NCI-H146 treated with DMSO at 0.1 percent for 48 hours (cell line): ENCODE results near the gene SMPX.

ENCODE experiments used
- DNase-seq: peaks from one replicate; lab custom pipeline; 2025; ENCODE audit not compliant: unreplicated experiment; lab: John Stamatoyannopoulos, UW

The SMPX gene

GRCh38 chrX:21715825-21716224, 42.1 kb downstream of the SMPX start:
- no peak for DNase-seq

- no peak for DNase-seq
These were observed 42.6 kb downstream of the SMPX start for GRCh38 chrX:21715337-21715736.

- no peak for DNase-seq
These were observed 46.1 kb downstream of the SMPX start for GRCh38 chrX:21711848-21712197.

GRCh38 chrX:21711129-21711847, 46.6 kb downstream of the SMPX start:
- DNase-seq: no peak

GRCh38 chrX:21708116-21708515, 49.8 kb downstream of the SMPX start:
- no peak for DNase-seq

GRCh38 chrX:21705225-21705624, 52.7 kb downstream of the SMPX start:
- DNase-seq: no peak

GRCh38 chrX:21702725-21703124, 55.2 kb downstream of the SMPX start:
- DNase-seq: no peak

GRCh38 chrX:21700967-21701366, 56.9 kb downstream of the SMPX start:
- DNase-seq: peak; percentile 78

GRCh38 chrX:21700275-21700674, 57.6 kb downstream of the SMPX start:
- no peak for DNase-seq

GRCh38 chrX:21699136-21699535, 58.8 kb downstream of the SMPX start:
- DNase-seq: no peak

GRCh38 chrX:21698272-21698671, 59.6 kb downstream of the SMPX start:
- no peak for DNase-seq

GRCh38 chrX:21691512-21692018, 66.4 kb downstream of the SMPX start:
- no peak for DNase-seq

- DNase-seq: no peak
These were observed 74.0 kb downstream of the SMPX start for GRCh38 chrX:21683941-21684340.

GRCh38 chrX:21678048-21678612, 79.8 kb downstream of the SMPX start:
- DNase-seq: no peak

GRCh38 chrX:21675931-21676330, 82.0 kb downstream of the SMPX start:
- DNase-seq: peak; percentile 18

GRCh38 chrX:21674430-21675186, 83.3 kb downstream of the SMPX start:
- no peak for DNase-seq

GRCh38 chrX:21666679-21667078, 91.2 kb downstream of the SMPX start:
- no peak for DNase-seq

GRCh38 chrX:21666252-21666651, 91.7 kb downstream of the SMPX start:
- no peak for DNase-seq

- no peak for DNase-seq
These were observed 95.2 kb downstream of the SMPX start for GRCh38 chrX:21662761-21663160.

GRCh38 chrX:21661316-21661715, 96.6 kb downstream of the SMPX start:
- DNase-seq: no peak

GRCh38 chrX:21660156-21660555, 97.8 kb downstream of the SMPX start:
- DNase-seq: no peak

GRCh38 chrX:21659320-21659719, 98.6 kb downstream of the SMPX start:
- DNase-seq: no peak
